ENCODE measurements around the gene GNAI1.

- TF ChIP-seq CTCF (conservative IDR thresholded peaks at IDR 0.05) (no peak), ZFX (IDR thresholded peaks at IDR 0.05) (no peak)
Measured at GRCh38 chr7:80132594-80132993, 2.0 kb upstream of the GNAI1 start.
